Measurements from ENCODE around the gene LCE4A.
"Not testable (repeated sequence)": the region's sequence is repeated elsewhere in the genome, so short reads cannot be mapped to it uniquely, and the experiment has no call there.

DNA sequence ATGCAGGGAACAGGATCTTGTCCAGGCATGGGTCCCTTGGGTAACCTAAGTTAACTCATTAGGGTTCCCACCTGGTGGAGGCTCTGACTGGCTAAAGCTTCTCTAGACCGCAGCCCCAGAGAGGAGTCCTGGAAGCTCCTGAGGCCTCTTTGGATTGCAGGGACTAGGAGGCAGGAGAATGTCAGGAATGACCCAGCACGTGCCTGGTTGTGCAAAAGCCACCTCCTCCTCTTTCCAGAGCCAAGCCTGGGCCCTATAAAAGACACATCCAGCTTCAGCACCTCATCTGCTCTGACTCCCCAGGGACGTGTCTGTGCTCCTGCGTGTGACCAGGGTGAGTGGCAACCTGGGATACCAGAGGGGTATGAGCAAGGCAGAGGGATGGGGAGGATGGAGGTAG lies 22.1 kb upstream of the LCE4A start, which contains the start of gene LCE2B:
- TF ChIP-seq, protein P1, sequence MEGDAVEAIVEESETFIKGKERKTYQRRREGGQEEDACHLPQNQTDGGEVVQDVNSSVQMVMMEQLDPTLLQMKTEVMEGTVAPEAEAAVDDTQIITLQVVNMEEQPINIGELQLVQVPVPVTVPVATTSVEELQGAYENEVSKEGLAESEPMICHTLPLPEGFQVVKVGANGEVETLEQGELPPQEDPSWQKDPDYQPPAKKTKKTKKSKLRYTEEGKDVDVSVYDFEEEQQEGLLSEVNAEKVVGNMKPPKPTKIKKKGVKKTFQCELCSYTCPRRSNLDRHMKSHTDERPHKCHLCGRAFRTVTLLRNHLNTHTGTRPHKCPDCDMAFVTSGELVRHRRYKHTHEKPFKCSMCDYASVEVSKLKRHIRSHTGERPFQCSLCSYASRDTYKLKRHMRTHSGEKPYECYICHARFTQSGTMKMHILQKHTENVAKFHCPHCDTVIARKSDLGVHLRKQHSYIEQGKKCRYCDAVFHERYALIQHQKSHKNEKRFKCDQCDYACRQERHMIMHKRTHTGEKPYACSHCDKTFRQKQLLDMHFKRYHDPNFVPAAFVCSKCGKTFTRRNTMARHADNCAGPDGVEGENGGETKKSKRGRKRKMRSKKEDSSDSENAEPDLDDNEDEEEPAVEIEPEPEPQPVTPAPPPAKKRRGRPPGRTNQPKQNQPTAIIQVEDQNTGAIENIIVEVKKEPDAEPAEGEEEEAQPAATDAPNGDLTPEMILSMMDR (IDR thresholded peaks at IDR 0.05; ENCODE audit: borderline replicate concordance, extremely low read depth, low read length, poor library complexity, severe bottlenecking): not testable (repeated sequence)
- TF ChIP-seq EZH2 (IDR thresholded peaks at IDR 0.05; ENCODE audit: borderline replicate concordance, low read depth, low read length, severe bottlenecking): not testable (repeated sequence)

Data from DND-41 (cell line).